HTERT RPE-1 (cell line): Measurements from ENCODE around the gene DRD1.
"Not testable (repeated sequence)": the region's sequence is repeated elsewhere in the genome, so short reads cannot be mapped to it uniquely, and the experiment has no call there.

Experiments
- in situ Hi-C: fragments of 300-500 bp; cut with MboI; formaldehyde crosslinking; loops from 4 replicates; pipeline ENCODE4 v1.14.3; 2020; ENCODE audit warnings: low sequenced_read_pairs

DRD1 gene

DNA sequence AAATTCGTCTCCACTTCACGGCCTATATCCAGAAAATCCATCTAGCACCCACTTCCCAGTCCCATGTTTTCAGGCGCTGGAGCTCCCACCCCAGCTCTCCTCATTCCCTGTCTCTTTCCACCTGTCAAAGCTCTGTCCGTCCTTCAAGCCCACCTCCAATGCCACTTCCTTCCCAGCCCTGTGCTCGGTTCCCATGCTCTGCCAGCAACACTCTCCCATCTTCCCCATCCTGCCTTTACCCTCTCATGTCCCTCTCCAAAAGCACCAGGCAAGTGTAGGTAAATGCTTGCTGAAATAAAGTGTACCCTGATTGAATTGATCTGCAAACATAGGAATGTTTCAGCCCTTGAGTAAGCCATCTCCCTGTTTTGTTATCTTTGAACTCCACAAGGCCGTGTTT, 9.2 kb downstream of the DRD1 start:
- in situ Hi-C loops: no loop called here

DNA sequence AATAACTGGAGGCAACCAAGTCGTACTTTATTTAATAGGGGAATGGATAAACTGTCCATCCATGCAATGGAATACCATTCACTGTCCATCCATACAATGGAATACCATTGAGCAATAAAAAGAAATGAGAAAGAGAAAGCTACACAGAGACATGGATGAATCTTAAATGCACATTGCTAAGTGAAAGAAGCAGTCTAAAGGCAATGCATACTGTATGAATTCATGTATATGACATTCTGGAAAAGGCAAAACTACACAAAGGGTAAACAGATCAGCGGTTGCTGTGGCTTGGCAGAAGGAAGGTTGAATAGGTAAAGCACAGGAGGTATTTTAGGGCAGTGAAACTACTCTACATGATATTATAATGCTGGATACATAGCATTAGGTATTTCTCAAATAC, 16.2 kb downstream of the DRD1 start:
- in situ Hi-C loops: no loop called here

GRCh38 chr5:175424594-175424993, 19.4 kb downstream of the DRD1 start:
- in situ Hi-C loops: not testable (repeated sequence)

DNA sequence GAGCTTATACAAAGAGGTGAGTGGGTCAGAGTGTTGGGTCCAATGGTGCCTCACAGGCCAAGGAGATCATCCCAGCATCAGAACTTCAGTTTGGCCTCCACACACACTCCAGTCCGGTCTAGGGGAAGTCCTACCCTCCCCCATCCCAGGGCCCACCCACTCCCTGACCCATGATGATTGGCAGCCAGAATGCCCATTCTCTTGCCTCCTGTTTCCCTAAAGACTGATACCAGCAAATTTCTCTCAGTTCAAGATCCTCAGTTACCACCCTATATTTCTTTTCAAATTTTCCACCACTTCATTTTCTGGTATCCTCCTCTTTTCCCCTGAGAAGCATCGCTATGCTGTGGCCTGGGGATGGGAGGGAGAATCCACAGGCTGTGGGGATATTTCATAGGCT, 21.9 kb downstream of the DRD1 start:
- in situ Hi-C loops: no loop called here

- in situ Hi-C loops: no loop called here
These were observed 23.6 kb downstream of the DRD1 start for GRCh38 chr5:175420383-175420782.

DNA sequence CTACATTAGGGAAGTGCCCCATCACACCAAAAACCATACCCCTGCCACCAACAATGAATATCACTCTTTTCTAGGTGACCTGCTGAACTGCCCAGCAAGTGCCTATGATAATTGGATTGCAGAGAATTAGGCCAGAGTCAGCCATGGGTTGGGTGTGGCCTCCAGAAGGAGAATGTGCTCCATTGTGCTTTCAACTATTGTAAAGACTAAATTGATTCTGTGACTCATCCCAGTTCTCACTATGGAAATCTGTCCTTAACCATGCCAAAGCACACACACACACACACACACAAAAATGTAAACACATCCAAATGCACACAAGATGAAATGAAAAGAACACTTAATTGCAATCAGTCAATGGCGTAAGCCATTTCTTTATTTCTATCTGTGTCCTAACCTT, 25.7 kb downstream of the DRD1 start:
- in situ Hi-C loops: no loop called here

DNA sequence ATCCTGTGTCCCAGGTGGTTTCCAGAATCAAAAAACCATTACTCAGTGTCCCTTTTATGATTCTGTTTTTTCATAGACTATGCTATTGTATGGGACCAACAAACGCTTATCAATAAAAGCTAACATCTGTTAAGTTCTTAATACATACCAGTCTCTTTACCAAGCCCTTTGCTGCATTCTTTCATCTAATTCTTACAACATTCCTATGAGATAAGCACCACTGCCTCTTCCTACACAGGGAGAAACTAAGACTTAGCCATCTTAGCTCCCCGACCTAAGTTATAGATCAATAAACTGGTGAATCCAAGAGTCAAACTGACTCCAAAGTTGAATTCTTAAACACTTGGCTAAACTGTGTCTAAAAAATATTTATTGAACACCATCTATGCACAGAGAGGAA, 26.6 kb downstream of the DRD1 start:
- in situ Hi-C loops: no loop called here

DNA sequence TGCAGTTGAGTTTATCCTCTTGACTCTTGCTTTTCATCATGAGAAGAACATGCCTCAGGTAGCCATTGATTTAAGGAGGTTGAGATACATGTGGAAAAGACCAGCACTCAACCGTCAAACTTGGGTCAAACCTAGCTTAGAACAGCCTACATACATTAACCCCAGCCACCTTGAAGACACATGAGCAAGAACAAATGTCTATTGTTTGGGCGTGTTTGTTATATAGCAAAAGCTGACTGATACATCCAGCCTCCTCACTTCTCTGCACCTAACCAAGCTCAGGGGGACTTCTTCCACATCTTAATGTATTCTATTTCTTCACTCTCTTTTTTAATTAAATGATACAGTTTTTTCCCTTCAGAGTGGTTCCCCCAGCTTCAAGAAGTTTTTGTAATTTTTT, 28.7 kb downstream of the DRD1 start:
- in situ Hi-C loops: no loop called here

GRCh38 chr5:175410926-175411325, 33.1 kb downstream of the DRD1 start:
- in situ Hi-C loops: no loop called here

- in situ Hi-C loops: no loop called here
These were observed 37.7 kb downstream of the DRD1 start for GRCh38 chr5:175406300-175406699.

GRCh38 chr5:175397590-175398297, 46.2 kb downstream of the DRD1 start:
- in situ Hi-C loops: not testable (repeated sequence)

DNA sequence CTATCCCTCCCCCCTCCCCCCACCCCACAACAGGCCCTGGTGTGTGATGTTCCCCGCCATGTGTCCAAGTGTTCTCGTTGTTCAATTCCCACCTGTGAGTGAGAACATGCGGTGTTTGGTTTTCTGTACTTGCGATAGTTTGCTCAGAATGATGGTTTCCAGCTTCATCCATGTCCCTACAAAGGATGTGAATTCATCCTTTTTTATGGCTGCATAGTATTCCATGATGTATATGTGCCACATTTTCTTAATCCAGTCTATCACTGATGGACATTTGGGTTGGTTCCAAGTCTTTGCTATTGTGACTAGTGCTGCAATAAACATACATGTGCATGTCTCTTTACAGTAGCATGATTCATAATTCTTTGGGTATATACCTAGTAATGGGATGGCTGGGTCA, 48.6 kb downstream of the DRD1 start:
- in situ Hi-C loops: not testable (repeated sequence)

GRCh38 chr5:175394601-175395000, 49.4 kb downstream of the DRD1 start:
- in situ Hi-C loops: no loop called here

DNA sequence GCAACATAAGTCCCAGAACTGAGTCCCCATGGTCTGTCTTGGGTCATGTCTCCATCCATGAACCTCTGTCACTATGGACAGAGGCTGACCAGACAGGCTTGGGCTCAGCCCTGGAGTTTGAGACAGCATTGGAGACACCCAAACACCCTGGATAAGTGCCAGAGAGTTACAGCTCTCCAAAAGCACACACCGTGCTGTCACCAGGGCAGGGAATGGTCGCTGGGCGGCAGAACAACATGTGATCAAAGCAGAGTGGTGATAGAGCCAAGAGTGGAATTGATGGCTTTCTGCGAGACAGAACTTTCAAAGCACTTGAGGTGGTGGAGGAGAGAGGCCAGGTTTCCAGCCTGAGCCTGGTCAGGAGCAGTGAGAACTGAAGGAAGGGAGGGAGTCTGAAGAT, 50.1 kb downstream of the DRD1 start:
- in situ Hi-C loops: no loop called here

- in situ Hi-C loops: no loop called here
These were observed 51.7 kb downstream of the DRD1 start for GRCh38 chr5:175392236-175392635.

DNA sequence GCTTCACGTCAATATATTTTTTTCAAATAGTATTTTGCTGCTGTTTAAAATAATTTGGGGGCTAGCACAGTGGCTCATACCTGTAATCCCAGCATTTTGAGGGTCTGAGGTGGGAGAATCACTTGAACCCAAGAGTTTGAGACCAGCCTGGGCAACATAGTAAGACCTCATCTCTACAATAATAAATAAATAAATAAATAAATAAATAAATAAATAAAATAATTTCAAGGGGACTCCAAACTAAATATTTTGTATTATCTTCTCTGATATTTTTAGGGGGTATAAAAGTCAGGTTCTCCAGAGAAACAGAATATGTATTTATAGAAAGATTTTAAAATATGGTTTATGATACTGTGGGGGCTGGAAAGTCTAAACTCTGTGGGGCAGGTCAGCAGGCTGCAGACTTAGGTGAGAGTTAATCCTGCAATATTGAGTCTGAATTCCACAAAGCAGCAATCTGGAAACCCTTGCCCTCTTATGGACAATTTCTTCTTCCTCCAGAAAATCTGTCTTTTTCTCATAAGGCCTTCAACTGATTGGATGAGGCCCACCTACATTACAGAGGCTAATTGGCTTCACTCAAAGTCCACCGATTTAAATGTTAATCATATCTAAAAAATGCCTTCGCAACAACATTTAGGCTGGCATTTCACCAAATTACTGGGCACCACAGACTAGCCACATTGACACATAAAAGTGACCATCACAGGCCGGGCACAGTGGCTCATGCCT, 53.5 kb downstream of the DRD1 start:
- in situ Hi-C loops: no loop called here
